ENCODE results near the gene ALKBH4.
"Not testable (repeated sequence)": the region's sequence is repeated elsewhere in the genome, so short reads cannot be mapped to it uniquely, and the experiment has no call there.

Gene ALKBH4

DNA sequence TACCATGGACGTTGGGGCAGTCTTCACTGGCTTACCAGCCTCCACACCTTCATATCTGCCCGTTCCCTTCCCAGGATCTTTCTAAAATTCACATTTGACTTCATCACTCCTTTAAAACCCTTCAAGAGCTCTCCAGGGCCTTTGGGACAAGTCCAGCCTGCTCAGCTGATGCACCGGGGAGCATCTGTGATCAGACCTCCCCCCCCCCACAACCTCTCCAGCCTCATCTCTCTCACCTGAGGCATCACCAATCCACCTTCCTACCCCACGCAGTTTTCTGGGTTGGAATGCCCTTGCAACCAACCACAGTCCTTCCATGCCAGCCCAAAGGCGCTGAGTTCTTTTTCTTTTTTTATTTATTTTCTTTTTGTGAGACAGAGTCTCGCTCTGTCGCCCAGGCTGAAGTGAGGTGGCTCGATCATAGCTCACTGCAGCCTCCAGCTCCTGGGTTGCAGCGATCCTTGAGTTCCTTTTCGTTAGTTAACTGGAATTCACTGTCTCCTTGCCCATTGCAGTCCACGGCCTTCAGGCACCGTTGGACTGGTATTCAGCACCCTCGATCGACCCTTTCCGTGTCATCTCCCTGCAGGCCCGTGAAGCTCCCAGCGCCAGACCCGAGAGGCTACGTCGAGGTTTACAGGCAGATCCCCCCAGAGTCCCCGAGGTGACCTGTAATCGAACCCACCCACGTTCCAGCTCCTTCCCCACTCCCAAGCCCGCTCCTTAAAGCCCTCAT lies 654 bp downstream of the ALKBH4 start:
- 0 out of 2 replicates have a peak, but pooled peaks cover 15% of the 10 kb centered on the region for H3K4me1 ChIP-seq (ENCODE audit: control insufficient read depth, insufficient read depth, low read length)
- peak overlapping the region; percentile 95 for H3K9ac ChIP-seq (ENCODE audit: low read length)
- no peaks in the 10 kb centered on the region for H3K9me3 ChIP-seq (ENCODE audit: control insufficient read depth, insufficient read depth, low read depth, low read length)
- H3K4me3 ChIP-seq (ENCODE audit: low read depth, low read length) = peak overlapping the region; percentile 97
- no peaks in the 10 kb centered on the region for H3K27me3 ChIP-seq (ENCODE audit: control insufficient read depth, insufficient read depth, low read length)
- peak overlapping the region; percentile 52; the same call in 1 of the 2 replicates for H3K27ac ChIP-seq (ENCODE audit: low read depth, low read length)
- peaks cover 30% of the 10 kb centered on the region for H3K36me3 ChIP-seq (ENCODE audit: control insufficient read depth, insufficient read depth, low read length)

- Histone ChIP-seq H3K4me3 (ENCODE audit: low read depth, low read length) (no peak overlapping the region), H3K4me1 (ENCODE audit: control insufficient read depth, insufficient read depth, low read length) (0 out of 2 replicates have a peak, but pooled peaks cover 4% of the 10 kb centered on the region), H3K27me3 (ENCODE audit: control insufficient read depth, insufficient read depth, low read length) (no peaks in the 10 kb centered on the region), H3K36me3 (ENCODE audit: control insufficient read depth, insufficient read depth, low read length) (peaks cover 45% of the 10 kb centered on the region), H3K9ac (ENCODE audit: low read length) (no peak overlapping the region), H3K27ac (ENCODE audit: low read depth, low read length) (no peak overlapping the region), H3K9me3 (ENCODE audit: control insufficient read depth, insufficient read depth, low read depth, low read length) (no peaks in the 10 kb centered on the region)
Measured at GRCh38 chr7:102460467-102460866, 4.2 kb downstream of the ALKBH4 start.

DNA sequence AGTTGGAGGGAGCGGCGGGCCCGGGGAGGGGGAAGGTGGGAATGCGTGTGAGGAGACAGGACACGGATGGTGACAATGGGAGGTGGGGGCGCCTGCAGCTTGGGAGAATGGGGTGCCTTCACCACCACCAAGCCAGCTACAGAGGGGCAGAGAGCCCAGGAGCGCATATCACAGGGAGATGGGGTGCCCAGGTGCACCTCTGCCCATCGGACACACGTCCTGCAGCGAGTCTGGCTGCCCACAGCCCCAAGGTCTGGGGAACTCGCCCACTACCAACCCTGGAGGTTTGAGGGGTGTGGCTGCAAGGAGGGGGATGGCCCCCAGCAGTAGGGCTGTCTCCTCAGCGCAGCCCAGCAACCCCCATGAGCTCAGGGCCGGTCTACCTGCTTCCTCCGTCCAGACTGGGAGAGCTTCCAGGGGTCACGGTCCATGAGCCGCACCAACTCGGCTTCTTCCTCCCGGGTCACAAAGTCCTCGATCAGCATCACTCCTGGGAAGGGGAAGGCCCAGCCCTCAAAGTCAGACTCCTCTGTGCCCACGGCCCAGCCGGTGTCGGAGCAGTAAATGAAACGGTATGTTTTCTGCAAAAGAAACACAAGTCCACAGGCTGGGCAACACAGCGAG lies 5.3 kb downstream of the ALKBH4 start:
- H3K27ac ChIP-seq (ENCODE audit: low read depth, low read length) = no peak overlapping the region
- H3K9me3 ChIP-seq (ENCODE audit: control insufficient read depth, insufficient read depth, low read depth, low read length) = no peaks in the 10 kb centered on the region
- H3K4me3 ChIP-seq (ENCODE audit: low read depth, low read length) = no peak overlapping the region
- no peaks in the 10 kb centered on the region for H3K27me3 ChIP-seq (ENCODE audit: control insufficient read depth, insufficient read depth, low read length)
- H3K4me1 ChIP-seq (ENCODE audit: control insufficient read depth, insufficient read depth, low read length) = 0 out of 2 replicates have a peak, but pooled peaks cover 4% of the 10 kb centered on the region
- no peak overlapping the region for H3K9ac ChIP-seq (ENCODE audit: low read length)
- H3K36me3 ChIP-seq (ENCODE audit: control insufficient read depth, insufficient read depth, low read length) = peaks cover 49% of the 10 kb centered on the region

DNA sequence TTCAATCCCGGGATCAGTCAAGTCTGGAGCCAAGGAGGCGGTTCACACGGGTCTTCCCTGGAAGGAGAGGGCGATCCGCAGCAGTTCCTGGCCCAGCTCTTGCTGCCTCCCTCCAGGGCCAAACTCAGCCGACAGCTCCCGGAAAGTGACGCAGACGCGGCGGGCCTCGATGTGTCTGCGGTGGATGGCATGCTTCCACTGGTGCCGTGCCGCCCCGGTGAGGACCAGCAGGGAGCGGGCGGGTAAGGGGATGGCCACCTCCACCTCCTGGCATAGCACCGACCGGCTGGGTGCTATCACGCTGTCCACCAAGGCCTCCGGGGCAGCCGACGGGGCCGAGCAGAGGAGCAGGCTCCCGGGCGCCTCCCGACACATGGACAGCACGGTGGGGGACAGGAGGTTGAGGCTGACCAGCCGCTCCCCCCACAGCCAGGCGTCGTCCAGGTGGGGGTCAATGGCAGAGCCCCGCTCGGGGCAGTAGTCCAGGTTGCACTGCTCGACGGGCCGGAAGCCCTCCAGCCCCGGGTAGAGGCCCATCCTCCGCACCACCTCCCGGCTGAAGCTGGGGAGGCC lies 7.2 kb downstream of the ALKBH4 start:
- Histone ChIP-seq H3K9me3 (ENCODE audit: control insufficient read depth, insufficient read depth, low read depth, low read length) (no peaks in the 10 kb centered on the region), H3K9ac (ENCODE audit: low read length) (no peak overlapping the region), H3K27me3 (ENCODE audit: control insufficient read depth, insufficient read depth, low read length) (no peaks in the 10 kb centered on the region), H3K36me3 (ENCODE audit: control insufficient read depth, insufficient read depth, low read length) (peaks cover 49% of the 10 kb centered on the region), H3K4me1 (ENCODE audit: control insufficient read depth, insufficient read depth, low read length) (no peaks in the 10 kb centered on the region), H3K4me3 (ENCODE audit: low read depth, low read length) (no peak overlapping the region), H3K27ac (ENCODE audit: low read depth, low read length) (no peak overlapping the region)

- Histone ChIP-seq H3K9me3 (ENCODE audit: control insufficient read depth, insufficient read depth, low read depth, low read length) (no peaks in the 10 kb centered on the region), H3K4me3 (ENCODE audit: low read depth, low read length) (no peak overlapping the region), H3K4me1 (ENCODE audit: control insufficient read depth, insufficient read depth, low read length) (peaks cover 6% of the 10 kb centered on the region; the same call in 1 of the 2 replicates), H3K27me3 (ENCODE audit: control insufficient read depth, insufficient read depth, low read length) (no peaks in the 10 kb centered on the region), H3K9ac (ENCODE audit: low read length) (no peak overlapping the region), H3K27ac (ENCODE audit: low read depth, low read length) (no peak overlapping the region), H3K36me3 (ENCODE audit: control insufficient read depth, insufficient read depth, low read length) (peaks cover 49% of the 10 kb centered on the region)
Measured at GRCh38 chr7:102456327-102456726, 8.3 kb downstream of the ALKBH4 start.

- Histone ChIP-seq H3K27ac (ENCODE audit: low read depth, low read length) (no peak overlapping the region), H3K9ac (ENCODE audit: low read length) (no peak overlapping the region), H3K27me3 (ENCODE audit: control insufficient read depth, insufficient read depth, low read length) (no peaks in the 10 kb centered on the region), H3K9me3 (ENCODE audit: control insufficient read depth, insufficient read depth, low read depth, low read length) (no peaks in the 10 kb centered on the region), H3K36me3 (ENCODE audit: control insufficient read depth, insufficient read depth, low read length) (peaks cover 49% of the 10 kb centered on the region), H3K4me1 (ENCODE audit: control insufficient read depth, insufficient read depth, low read length) (peaks cover 7% of the 10 kb centered on the region; the same call in 1 of the 2 replicates), H3K4me3 (ENCODE audit: low read depth, low read length) (no peak overlapping the region)
Measured at GRCh38 chr7:102455596-102455995, 9.1 kb downstream of the ALKBH4 start.

- not testable (repeated sequence) for H3K27me3 ChIP-seq (ENCODE audit: control insufficient read depth, insufficient read depth, low read length); H3K27ac ChIP-seq (ENCODE audit: low read depth, low read length); H3K9me3 ChIP-seq (ENCODE audit: control insufficient read depth, insufficient read depth, low read depth, low read length); H3K9ac ChIP-seq (ENCODE audit: low read length); H3K4me3 ChIP-seq (ENCODE audit: low read depth, low read length); H3K4me1 ChIP-seq (ENCODE audit: control insufficient read depth, insufficient read depth, low read length)
- peaks cover 44% of the 10 kb centered on the region for H3K36me3 ChIP-seq (ENCODE audit: control insufficient read depth, insufficient read depth, low read length)
Measured at GRCh38 chr7:102454932-102455331, 9.7 kb downstream of the ALKBH4 start.

DNA sequence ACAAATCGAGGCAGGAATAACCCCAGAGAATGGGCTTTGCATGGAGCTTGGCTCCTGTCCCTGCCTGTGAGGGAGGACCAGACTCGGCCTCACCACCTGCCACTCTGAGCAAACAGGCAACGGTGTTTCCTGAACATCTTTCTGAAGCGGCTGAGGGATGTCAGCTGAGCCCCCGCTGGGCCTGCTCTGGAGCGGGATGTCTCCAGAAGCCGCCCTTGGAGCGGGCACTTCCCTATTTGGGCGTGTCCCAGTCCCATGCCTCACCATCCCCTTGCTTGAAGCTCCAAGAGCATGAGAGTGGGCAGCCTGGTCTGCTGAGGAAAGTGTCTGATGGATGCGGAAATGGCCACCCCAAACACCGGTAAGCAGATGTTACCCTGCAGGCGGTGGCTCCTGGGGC lies 10.2 kb downstream of the ALKBH4 start:
- Histone ChIP-seq H3K36me3 (ENCODE audit: control insufficient read depth, insufficient read depth, low read length) (peaks cover 42% of the 10 kb centered on the region), H3K27ac (ENCODE audit: low read depth, low read length) (no peak overlapping the region), H3K9ac (ENCODE audit: low read length) (no peak overlapping the region), H3K27me3 (ENCODE audit: control insufficient read depth, insufficient read depth, low read length) (no peaks in the 10 kb centered on the region), H3K4me3 (ENCODE audit: low read depth, low read length) (no peak overlapping the region), H3K4me1 (ENCODE audit: control insufficient read depth, insufficient read depth, low read length) (peaks cover 7% of the 10 kb centered on the region; the same call in 1 of the 2 replicates), H3K9me3 (ENCODE audit: control insufficient read depth, insufficient read depth, low read depth, low read length) (no peaks in the 10 kb centered on the region)

DNA sequence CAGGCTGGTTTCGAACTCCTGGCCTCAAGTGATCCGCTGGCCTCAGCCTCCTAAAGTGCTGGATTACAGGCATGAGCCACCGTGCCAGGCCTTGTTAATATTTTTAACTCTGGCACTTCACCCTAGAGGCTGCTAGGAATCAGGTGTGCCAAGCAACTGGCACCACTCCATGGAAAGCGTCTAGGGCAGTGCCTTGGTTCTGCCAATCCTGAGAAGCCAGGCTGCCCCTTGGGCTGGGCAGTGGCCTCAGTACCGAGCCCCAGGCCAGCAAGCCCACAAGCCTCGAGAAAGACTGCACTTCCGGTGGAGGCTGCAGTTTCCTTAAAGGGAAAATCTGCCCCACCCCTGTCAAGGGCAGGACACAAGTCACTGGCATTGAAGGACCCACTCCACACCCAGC lies 11.3 kb downstream of the ALKBH4 start:
- Histone ChIP-seq H3K36me3 (ENCODE audit: control insufficient read depth, insufficient read depth, low read length) (peaks cover 30% of the 10 kb centered on the region), H3K9ac (ENCODE audit: low read length) (no peak overlapping the region), H3K27ac (ENCODE audit: low read depth, low read length) (no peak overlapping the region), H3K9me3 (ENCODE audit: control insufficient read depth, insufficient read depth, low read depth, low read length) (no peaks in the 10 kb centered on the region), H3K4me3 (ENCODE audit: low read depth, low read length) (no peak overlapping the region), H3K27me3 (ENCODE audit: control insufficient read depth, insufficient read depth, low read length) (no peaks in the 10 kb centered on the region), H3K4me1 (ENCODE audit: control insufficient read depth, insufficient read depth, low read length) (peaks cover 7% of the 10 kb centered on the region; the same call in 1 of the 2 replicates)

GRCh38 chr7:102452451-102452850 lies 12.2 kb downstream of the ALKBH4 start:
- Histone ChIP-seq H3K4me1 (ENCODE audit: control insufficient read depth, insufficient read depth, low read length) (peaks cover 7% of the 10 kb centered on the region; the same call in 1 of the 2 replicates), H3K27me3 (ENCODE audit: control insufficient read depth, insufficient read depth, low read length) (no peaks in the 10 kb centered on the region), H3K27ac (ENCODE audit: low read depth, low read length) (no peak overlapping the region), H3K9me3 (ENCODE audit: control insufficient read depth, insufficient read depth, low read depth, low read length) (no peaks in the 10 kb centered on the region), H3K36me3 (ENCODE audit: control insufficient read depth, insufficient read depth, low read length) (peaks cover 26% of the 10 kb centered on the region), H3K9ac (ENCODE audit: low read length) (no peak overlapping the region), H3K4me3 (ENCODE audit: low read depth, low read length) (no peak overlapping the region)
